SU-DHL-6 (cell line): Measurements from ENCODE around the gene CDC6.

Experiments used
- EZH2phosphoT487 ChIP-seq: fragments of 200-600 bp; sonication (generic), shearing (Covaris generic); conservative IDR thresholded peaks from 2 replicates; pipeline ENCODE4 v1.6.1; 2018; ENCODE audit warnings: mild to moderate bottlenecking, antibody characterized with exemption, low read length, moderate library complexity, mixed read lengths
- TF ChIP-seq, protein P1 (sequence below): fragments of 200-600 bp; sonication (generic); IDR thresholded peaks from one replicate; pipeline ENCODE4 v1.5.1; 2017; ENCODE audit warnings: antibody characterized with exemption, mild to moderate bottlenecking, low read length, moderate library complexity; ENCODE audit not compliant: insufficient read depth, poor library complexity, severe bottlenecking

DNA sequence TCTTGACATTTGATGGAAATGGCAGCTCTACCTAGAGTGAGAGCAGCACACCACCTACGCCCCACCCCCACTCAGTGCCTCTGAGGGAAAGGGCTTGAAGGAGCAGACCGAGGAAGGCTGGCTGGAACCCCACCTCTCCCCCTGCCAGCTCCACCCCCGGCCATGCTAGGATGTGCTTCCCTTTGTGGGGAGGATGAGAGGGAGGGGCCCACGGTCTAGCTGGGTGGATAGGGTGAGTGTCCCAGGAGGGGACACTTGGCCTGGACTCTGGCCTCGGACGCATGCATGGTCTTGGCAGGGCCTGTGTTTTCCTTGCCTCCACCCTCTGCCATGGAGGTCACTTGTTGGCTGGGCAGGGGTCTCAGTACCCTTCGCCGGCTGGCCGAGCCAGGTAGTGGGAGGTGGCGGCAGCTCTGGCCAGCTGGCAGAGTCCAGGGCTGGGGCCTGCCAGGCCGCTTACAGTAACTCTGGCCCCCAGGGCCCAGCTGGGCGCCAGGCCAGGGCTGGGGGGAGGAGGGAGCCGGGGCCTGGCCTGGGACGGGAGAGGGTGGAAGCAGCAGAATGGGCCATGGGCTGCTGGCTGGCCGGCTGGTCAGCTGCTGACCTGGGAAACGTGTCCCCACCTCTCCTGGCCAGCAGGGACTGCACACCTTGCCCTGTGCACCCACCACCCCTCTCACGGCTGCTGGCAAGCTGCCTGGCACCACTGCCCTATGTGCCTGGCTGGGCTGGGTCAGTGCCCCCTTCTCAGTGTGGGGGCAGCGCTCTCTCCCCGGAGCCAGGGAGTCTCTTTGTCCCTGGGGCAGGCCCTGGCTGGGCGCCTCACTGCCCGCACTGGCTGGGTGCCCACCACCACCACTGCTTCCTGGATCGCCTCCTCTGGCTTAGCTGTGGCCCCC is 44.3 kb downstream of the CDC6 start:
- TF ChIP-seq, protein P1, sequence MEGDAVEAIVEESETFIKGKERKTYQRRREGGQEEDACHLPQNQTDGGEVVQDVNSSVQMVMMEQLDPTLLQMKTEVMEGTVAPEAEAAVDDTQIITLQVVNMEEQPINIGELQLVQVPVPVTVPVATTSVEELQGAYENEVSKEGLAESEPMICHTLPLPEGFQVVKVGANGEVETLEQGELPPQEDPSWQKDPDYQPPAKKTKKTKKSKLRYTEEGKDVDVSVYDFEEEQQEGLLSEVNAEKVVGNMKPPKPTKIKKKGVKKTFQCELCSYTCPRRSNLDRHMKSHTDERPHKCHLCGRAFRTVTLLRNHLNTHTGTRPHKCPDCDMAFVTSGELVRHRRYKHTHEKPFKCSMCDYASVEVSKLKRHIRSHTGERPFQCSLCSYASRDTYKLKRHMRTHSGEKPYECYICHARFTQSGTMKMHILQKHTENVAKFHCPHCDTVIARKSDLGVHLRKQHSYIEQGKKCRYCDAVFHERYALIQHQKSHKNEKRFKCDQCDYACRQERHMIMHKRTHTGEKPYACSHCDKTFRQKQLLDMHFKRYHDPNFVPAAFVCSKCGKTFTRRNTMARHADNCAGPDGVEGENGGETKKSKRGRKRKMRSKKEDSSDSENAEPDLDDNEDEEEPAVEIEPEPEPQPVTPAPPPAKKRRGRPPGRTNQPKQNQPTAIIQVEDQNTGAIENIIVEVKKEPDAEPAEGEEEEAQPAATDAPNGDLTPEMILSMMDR: no peak
- no peak for TF ChIP-seq EZH2phosphoT487
